ENCODE results near the gene PTGDS.

PTGDS gene

GRCh38 chr9:136991993-136992818, 14.9 kb downstream of the PTGDS start, which contains the start of gene PAXX:
Gene PAXX (plus strand): TSS chr9:136992422. CDS start chr9:136992444, 22 bp downstream.
- Mint-ChIP-seq H3K4me3 (peak within 1 kb of the TSS; percentile 82), H3K27ac (peak within 1 kb of the TSS; percentile 82), H3K27me3 (peaks cover 51% of the 10 kb centered on the region), H3K4me1 (peaks cover 38% of the 10 kb centered on the region), H3K9me3 (no peaks in the 10 kb centered on the region), H3K36me3 (peaks cover 7% of the 10 kb centered on the region)
- DNase-seq, result peak; percentile 96
- CTCF ChIA-PET, result interaction anchor here (0.7 to 2.3 kb wide), 6 partner anchors 16 to 200 kb away, joined by 3 to 9 read pairs (median 4); no protein-coding TSS in a partner anchor

DNA sequence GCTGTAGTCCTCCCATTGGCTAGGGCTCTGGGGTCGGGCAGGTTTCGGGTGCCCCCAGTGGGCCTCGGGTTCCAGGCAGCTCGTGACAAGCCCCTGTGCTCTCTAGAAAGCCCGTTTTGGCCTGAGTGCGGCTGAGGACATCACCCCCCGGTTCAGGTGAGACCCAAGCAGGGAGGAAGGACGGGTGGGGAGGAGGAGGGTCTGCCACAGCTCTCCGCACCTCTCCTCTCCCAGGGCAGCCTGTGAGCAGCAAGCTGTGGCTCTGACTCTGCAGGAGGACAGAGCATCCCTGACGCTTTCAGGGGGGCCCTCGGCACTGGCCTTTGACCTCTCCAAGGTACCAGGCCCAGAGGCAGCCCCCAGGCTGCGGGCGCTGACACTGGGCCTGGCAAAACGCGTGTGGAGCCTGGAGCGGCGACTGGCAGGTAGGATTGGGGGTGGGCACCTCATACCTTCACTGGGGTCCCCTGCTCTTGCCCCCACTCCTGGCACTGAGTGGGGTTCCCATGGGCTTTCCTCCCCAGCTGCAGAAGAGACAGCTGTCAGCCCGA, 15.6 kb downstream of the PTGDS start:
- Mint-ChIP-seq H3K4me1 (peaks cover 45% of the 10 kb centered on the region), H3K27ac (peak overlapping the region; percentile 82), H3K4me3 (peak overlapping the region; percentile 82), H3K27me3 (peaks cover 51% of the 10 kb centered on the region), H3K36me3 (peaks cover 7% of the 10 kb centered on the region), H3K9me3 (no peaks in the 10 kb centered on the region)
- CTCF ChIA-PET, result interaction anchor here (0.9 to 2.3 kb wide), 5 partner anchors 17 to 74 kb away, joined by 3 to 9 read pairs (median 4); no protein-coding TSS in a partner anchor
- no peak for DNase-seq

DNA sequence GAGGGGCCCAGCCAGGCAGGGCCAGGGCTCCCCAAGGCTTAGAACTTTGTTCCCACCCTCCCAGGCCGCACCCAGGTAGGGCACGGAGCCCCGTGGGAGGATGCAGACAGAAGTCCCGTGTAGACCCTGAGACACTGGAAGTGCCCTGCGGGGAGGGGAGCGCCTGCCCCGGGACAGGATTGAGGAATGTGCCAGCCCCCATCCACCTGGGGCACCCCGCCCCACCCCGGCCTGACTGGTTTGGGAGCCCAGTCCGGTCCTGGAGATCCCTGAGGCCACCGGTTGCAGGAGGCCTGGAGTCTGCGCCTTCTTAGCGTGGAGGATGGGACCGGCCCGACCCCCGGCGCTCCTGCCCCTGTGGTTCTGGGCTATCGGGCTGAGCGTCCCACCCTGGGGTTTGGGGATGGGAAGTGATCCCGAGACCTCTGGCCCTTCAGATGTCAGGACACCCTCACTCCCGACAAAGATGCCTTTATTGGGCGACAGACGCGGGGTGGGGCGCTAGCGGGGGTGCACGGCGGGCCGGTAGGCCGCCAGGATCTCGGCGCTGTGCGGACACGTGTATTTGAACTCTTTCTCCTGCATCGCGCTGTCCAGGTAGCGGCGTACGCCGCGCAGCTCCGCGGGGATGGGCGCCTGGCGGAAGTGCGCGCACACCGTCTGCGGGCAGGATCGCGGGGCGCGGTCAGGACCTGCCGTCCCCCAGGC, 17.0 kb downstream of the PTGDS start:
- no peaks in the 10 kb centered on the region for H3K9me3 Mint-ChIP-seq
- no peak for DNase-seq
- H3K27me3 Mint-ChIP-seq, result peaks cover 42% of the 10 kb centered on the region
- peaks cover 7% of the 10 kb centered on the region for H3K36me3 Mint-ChIP-seq
- peaks cover 57% of the 10 kb centered on the region for H3K4me1 Mint-ChIP-seq
- peak overlapping the region; percentile 82 for H3K4me3 Mint-ChIP-seq
- H3K27ac Mint-ChIP-seq, result no peak overlapping the region
- CTCF ChIA-PET, result interaction anchor here (0.8 kb wide), 1 partner anchor 73 kb away, joined by 3 read pairs; no protein-coding TSS in a partner anchor

DNA sequence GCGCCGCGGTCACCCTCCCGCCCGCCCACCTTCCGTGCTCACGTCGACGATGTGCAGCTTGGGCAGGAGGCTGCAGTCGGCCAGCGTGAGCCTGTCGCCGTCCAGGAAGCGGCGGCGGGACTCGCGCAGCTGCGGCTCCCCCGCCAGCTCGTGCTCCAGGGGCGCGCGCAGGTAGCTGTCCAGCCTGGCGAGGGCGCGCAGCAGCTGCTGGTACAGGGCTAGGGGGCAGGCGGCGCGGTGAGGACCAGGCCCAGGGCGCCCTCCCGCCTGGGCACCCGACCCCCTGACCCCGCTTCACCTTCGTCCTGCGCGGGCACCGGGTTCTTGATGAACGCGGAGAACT, 17.6 kb downstream of the PTGDS start:
- peaks cover 7% of the 10 kb centered on the region for H3K36me3 Mint-ChIP-seq
- no peak overlapping the region for H3K4me3 Mint-ChIP-seq
- no peaks in the 10 kb centered on the region for H3K9me3 Mint-ChIP-seq
- H3K4me1 Mint-ChIP-seq, result peaks cover 59% of the 10 kb centered on the region
- H3K27ac Mint-ChIP-seq, result no peak overlapping the region
- no peak for DNase-seq
- CTCF ChIA-PET, result no interaction called here
- peaks cover 36% of the 10 kb centered on the region for H3K27me3 Mint-ChIP-seq

DNA sequence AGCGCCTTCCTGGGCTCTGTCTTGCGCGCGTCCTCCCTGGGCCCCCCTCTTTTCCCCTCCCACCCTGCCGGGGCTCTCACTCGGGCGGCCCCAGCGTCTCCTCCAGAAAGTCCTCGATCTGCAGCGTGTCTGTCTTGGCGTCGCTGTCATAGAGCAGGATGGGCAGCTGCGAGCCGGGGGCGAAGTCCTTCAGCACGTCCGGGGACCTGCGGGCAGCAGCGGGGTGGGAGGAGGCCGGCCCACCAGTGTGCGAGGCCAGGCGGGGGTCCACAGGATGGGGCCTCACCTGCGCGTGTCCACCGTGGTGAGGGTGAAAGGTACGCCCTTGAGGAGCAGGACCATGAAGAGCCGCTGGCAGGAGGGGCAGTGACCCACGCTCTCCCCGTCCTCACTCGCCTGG, 18.1 kb downstream of the PTGDS start:
- CTCF ChIA-PET, result interaction anchor here (1.6 kb wide), 1 partner anchor 34 kb away, joined by 7 read pairs; no protein-coding TSS in a partner anchor
- Mint-ChIP-seq H3K27me3 (peaks cover 35% of the 10 kb centered on the region), H3K4me3 (no peak overlapping the region), H3K4me1 (peaks cover 64% of the 10 kb centered on the region), H3K27ac (no peak overlapping the region), H3K9me3 (no peaks in the 10 kb centered on the region), H3K36me3 (peaks cover 7% of the 10 kb centered on the region)
- DNase-seq, result no peak

GRCh38 chr9:136995772-136996311, 18.5 kb downstream of the PTGDS start:
- Mint-ChIP-seq H3K36me3 (peaks cover 7% of the 10 kb centered on the region), H3K4me1 (peaks cover 66% of the 10 kb centered on the region), H3K9me3 (no peaks in the 10 kb centered on the region), H3K27ac (peak overlapping the region; percentile 85), H3K4me3 (peak overlapping the region; percentile 38), H3K27me3 (peaks cover 35% of the 10 kb centered on the region)
- DNase-seq, result no peak
- CTCF ChIA-PET, result interaction anchor here (1.0 to 1.6 kb wide), 2 partner anchors 33 to 39 kb away, joined by 5 to 7 read pairs; no protein-coding TSS in a partner anchor

- Mint-ChIP-seq H3K9me3 (no peaks in the 10 kb centered on the region), H3K27me3 (peaks cover 38% of the 10 kb centered on the region), H3K4me3 (peak within 1 kb of the TSS; percentile 56), H3K4me1 (peaks cover 59% of the 10 kb centered on the region), H3K36me3 (peaks cover 7% of the 10 kb centered on the region), H3K27ac (peak within 1 kb of the TSS; percentile 85)
- CTCF ChIA-PET, result interaction anchor here (1.0 to 1.6 kb wide), 2 partner anchors 33 to 38 kb away, joined by 5 to 7 read pairs; no protein-coding TSS in a partner anchor
- DNase-seq, result peak; percentile 73
These were observed 19.3 kb downstream of the PTGDS start, which contains the start of gene CLIC3 for GRCh38 chr9:136996361-136997292. Gene CLIC3 (minus strand): TSS chr9:136996568. CDS start chr9:136996543, 25 bp downstream.

DNA sequence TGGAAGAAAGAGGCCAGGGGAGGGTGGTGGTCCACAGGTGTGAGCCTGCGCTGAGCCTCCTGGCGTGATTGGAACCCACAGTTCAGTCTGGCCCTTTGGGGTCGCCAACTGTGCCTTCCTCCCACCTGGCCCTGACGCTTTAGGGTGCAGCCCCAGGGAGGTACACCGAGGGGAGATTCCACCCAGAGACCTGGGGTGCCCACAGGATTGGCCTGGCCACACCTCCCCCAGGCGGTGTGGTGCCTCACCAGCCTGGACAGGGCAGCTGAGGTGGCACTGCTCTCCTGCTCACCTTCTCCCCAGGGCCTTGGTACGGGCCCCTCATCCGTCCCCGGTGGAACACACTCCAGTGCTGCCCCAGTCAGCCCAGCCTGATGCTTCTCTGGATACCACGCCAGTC, 20.1 kb downstream of the PTGDS start:
- Mint-ChIP-seq H3K27me3 (peaks cover 42% of the 10 kb centered on the region), H3K4me3 (peak overlapping the region; percentile 35), H3K36me3 (peaks cover 7% of the 10 kb centered on the region), H3K4me1 (peaks cover 58% of the 10 kb centered on the region), H3K27ac (peak overlapping the region; percentile 86), H3K9me3 (no peaks in the 10 kb centered on the region)
- CTCF ChIA-PET, result no interaction called here
- DNase-seq, result no peak

DNA sequence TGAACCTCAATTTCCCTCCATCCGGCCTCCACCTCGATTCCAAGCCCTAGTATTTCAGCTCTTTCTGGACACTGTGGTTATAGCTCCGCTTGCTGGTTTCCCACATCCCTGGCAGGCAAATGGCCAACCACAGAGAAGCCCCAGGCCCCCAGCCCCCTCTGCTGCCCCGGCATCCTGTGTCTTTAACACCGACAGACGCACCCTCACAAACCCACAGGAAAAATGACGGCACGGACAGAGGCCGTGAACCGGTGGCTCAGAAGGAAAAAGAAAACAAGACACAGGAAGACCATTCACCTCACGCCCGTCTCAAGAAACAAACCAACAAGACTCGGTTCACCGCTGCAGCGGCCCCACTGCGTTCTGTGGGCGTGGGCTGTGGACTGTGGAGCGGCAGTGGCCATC, 20.5 kb downstream of the PTGDS start:
- Mint-ChIP-seq H3K27me3 (peaks cover 46% of the 10 kb centered on the region), H3K36me3 (peaks cover 7% of the 10 kb centered on the region), H3K4me1 (peaks cover 58% of the 10 kb centered on the region), H3K4me3 (peak overlapping the region; percentile 35), H3K27ac (peak overlapping the region; percentile 86), H3K9me3 (no peaks in the 10 kb centered on the region)
- peak; percentile 60 for DNase-seq
- CTCF ChIA-PET, result interaction anchor here (0.6 kb wide), 1 partner anchor 182 kb away, joined by 3 read pairs; no protein-coding TSS in a partner anchor

GRCh38 chr9:137000177-137000930, 23.1 kb downstream of the PTGDS start:
- Mint-ChIP-seq H3K9me3 (no peaks in the 10 kb centered on the region), H3K4me1 (peaks cover 45% of the 10 kb centered on the region), H3K27me3 (peaks cover 49% of the 10 kb centered on the region), H3K36me3 (no peaks in the 10 kb centered on the region), H3K27ac (peak overlapping the region; percentile 50), H3K4me3 (peak overlapping the region; percentile 23)
- DNase-seq, result peak; percentile 49
- CTCF ChIA-PET, result interaction anchor here (0.7 to 1.6 kb wide), 5 partner anchors 21 to 35 kb away, joined by 3 to 6 read pairs (median 3); no protein-coding TSS in a partner anchor

DNA sequence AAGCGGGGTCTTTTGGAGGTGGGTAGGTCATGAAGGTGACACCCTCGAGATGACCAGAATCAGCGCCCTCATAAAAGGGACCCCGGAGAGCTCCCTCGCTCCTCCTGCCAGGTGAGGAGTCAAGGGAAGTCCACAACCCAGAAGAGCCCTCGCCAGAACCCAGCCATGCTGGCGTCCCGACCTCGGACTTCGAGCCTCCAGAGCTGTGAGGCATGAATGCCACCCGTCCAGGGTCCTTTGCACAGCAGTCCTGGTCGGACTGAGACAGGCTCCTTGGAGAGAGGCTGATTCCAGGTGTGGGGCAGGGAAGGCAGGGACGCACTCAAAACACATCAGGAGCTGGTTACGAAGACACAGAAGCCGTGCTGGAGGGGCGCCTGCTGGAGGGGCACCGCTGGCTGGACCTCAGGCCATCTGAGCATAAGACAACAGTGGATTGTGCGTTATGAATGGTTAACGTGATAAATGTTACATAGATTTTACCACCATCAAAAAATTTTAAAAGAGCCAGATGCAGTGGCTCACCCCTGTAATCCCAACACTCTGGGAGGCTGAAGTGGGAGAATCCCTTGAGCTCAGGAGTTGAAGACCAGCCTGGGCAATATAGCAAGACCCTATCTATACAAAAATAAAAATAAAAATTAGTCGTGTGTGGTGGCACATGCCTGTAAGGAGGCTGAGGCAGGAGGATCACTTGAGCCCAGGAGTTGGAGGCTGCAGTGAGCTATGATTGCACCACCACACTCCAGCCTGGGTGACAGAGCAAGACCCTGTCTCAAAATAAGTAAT, 24.7 kb downstream of the PTGDS start:
- H3K36me3 Mint-ChIP-seq, result no peaks in the 10 kb centered on the region
- H3K4me1 Mint-ChIP-seq, result peaks cover 32% of the 10 kb centered on the region
- no peak overlapping the region for H3K4me3 Mint-ChIP-seq
- DNase-seq, result no peak
- no peaks in the 10 kb centered on the region for H3K9me3 Mint-ChIP-seq
- H3K27ac Mint-ChIP-seq, result no peak overlapping the region
- CTCF ChIA-PET, result interaction anchor here (0.6 to 1.6 kb wide), 3 partner anchors 17 to 584 kb away, joined by 3 to 4 read pairs (median 3); no protein-coding TSS in a partner anchor
- H3K27me3 Mint-ChIP-seq, result peaks cover 42% of the 10 kb centered on the region

DNA sequence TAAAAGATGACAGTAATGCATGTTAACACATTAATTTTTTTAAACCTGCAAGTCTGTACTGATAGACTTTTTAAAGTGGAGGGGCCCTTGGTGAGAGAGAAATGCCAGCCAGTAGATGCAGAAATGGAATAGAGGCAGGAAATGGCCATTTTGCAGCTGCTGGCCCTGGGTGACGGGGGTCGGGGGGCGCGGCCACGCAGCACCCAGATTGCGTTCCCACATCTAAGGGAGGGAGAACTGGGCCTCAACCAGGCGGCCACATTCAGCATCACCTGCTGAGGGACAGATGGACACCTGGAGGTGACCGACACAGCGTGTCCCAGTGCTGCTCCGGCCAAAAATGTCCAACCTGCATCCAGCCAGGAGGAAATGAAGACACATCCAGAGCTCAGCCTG, 25.3 kb downstream of the PTGDS start:
- Mint-ChIP-seq H3K36me3 (no peaks in the 10 kb centered on the region), H3K4me1 (peaks cover 26% of the 10 kb centered on the region), H3K9me3 (no peaks in the 10 kb centered on the region), H3K27me3 (peaks cover 36% of the 10 kb centered on the region), H3K27ac (no peak overlapping the region), H3K4me3 (no peak overlapping the region)
- CTCF ChIA-PET, result interaction anchor here (0.6 to 1.6 kb wide), 3 partner anchors 18 to 584 kb away, joined by 3 to 4 read pairs (median 3); no protein-coding TSS in a partner anchor
- no peak for DNase-seq
